ENCODE data around the gene SLC35F3. TPM values are rescaled to one million over a fixed set of nuclear protein-coding genes. Genes with fewer than 3 reads are reported as not detected.

Gene SLC35F3
- polyA plus RNA-seq, 1 donor from 2014 or later: 13.9 TPM

GRCh38 chr1:233998456-233998855 is 94.0 kb downstream of the SLC35F3 start:
- Histone ChIP-seq H3F3A (ENCODE audit: insufficient read depth, low read length, poor library complexity, severe bottlenecking) (peaks cover 17% of the 10 kb centered on the region), H3K79me2 (replicated peaks; ENCODE audit: insufficient read depth, low read length) (no peaks in the 10 kb centered on the region), H3K27ac (ENCODE audit: low read length) (peak overlapping the region; percentile 86), H3K9me3 (ENCODE audit: low read length) (no peaks in the 10 kb centered on the region), H3K36me3 (ENCODE audit: insufficient read depth, low read length) (no peaks in the 10 kb centered on the region), H3K27me3 (ENCODE audit: insufficient read depth, low read depth, low read length) (no peaks in the 10 kb centered on the region), H3K4me2 (ENCODE audit: low read length) (peak overlapping the region; percentile 42), H2AFZ (ENCODE audit: low read depth, low read length) (no peak overlapping the region), H4K20me1 (ENCODE audit: insufficient read depth) (no peaks in the 10 kb centered on the region), H3K4me3 (ENCODE audit: low read length) (peak overlapping the region; percentile 33), H3K9ac (ENCODE audit: low read length) (no peak overlapping the region), H3K9me2 (ENCODE audit: insufficient read depth, low read length) (no peaks in the 10 kb centered on the region)
- TF ChIP-seq MXI1 (conservative IDR thresholded peaks at IDR 0.05; ENCODE audit: poor library complexity, severe bottlenecking) (no peak), EP300 (conservative IDR thresholded peaks at IDR 0.05; ENCODE audit: poor library complexity, severe bottlenecking) (no peak), REST (IDR thresholded peaks at IDR 0.05; ENCODE audit: borderline replicate concordance) (no peak), POLR2AphosphoS5 (IDR thresholded peaks at IDR 0.05) (no peak), EZH2 (IDR thresholded peaks at IDR 0.05; ENCODE audit: borderline replicate concordance, insufficient read depth, low read length, poor library complexity, severe bottlenecking) (no peak), TAF1 (IDR thresholded peaks at IDR 0.05; ENCODE audit: low read depth) (no peak), RAD21 (conservative IDR thresholded peaks at IDR 0.05) (no peak), SMC3 (conservative IDR thresholded peaks at IDR 0.05; ENCODE audit: poor library complexity) (no peak), CTCF (IDR thresholded peaks at IDR 0.05; ENCODE audit: poor library complexity, severe bottlenecking) (no peak)

- Histone ChIP-seq H3K36me3 (ENCODE audit: insufficient read depth, low read length) (no peaks in the 10 kb centered on the region), H2AFZ (ENCODE audit: low read depth, low read length) (no peak overlapping the region), H3K4me3 (ENCODE audit: low read length) (peak overlapping the region; percentile 33), H3K9ac (ENCODE audit: low read length) (peak overlapping the region; percentile 55), H3K4me2 (ENCODE audit: low read length) (peak overlapping the region; percentile 42), H3K9me2 (ENCODE audit: insufficient read depth, low read length) (no peaks in the 10 kb centered on the region), H3K27ac (ENCODE audit: low read length) (peak overlapping the region; percentile 86), H4K20me1 (ENCODE audit: insufficient read depth) (no peaks in the 10 kb centered on the region), H3F3A (ENCODE audit: insufficient read depth, low read length, poor library complexity, severe bottlenecking) (peaks cover 17% of the 10 kb centered on the region), H3K79me2 (replicated peaks; ENCODE audit: insufficient read depth, low read length) (no peaks in the 10 kb centered on the region), H3K9me3 (ENCODE audit: low read length) (no peaks in the 10 kb centered on the region), H3K27me3 (ENCODE audit: insufficient read depth, low read depth, low read length) (no peaks in the 10 kb centered on the region)
- TF ChIP-seq RAD21 (conservative IDR thresholded peaks at IDR 0.05): no peak
- TF ChIP-seq CTCF (IDR thresholded peaks at IDR 0.05; ENCODE audit: poor library complexity, severe bottlenecking): no peak
- TF ChIP-seq TAF1 (IDR thresholded peaks at IDR 0.05; ENCODE audit: low read depth): no peak
- peak; percentile 89 for TF ChIP-seq EP300 (conservative IDR thresholded peaks at IDR 0.05; ENCODE audit: poor library complexity, severe bottlenecking)
- no peak for TF ChIP-seq MXI1 (conservative IDR thresholded peaks at IDR 0.05; ENCODE audit: poor library complexity, severe bottlenecking)
- no peak for TF ChIP-seq SMC3 (conservative IDR thresholded peaks at IDR 0.05; ENCODE audit: poor library complexity)
- peak; percentile 74 for TF ChIP-seq REST (IDR thresholded peaks at IDR 0.05; ENCODE audit: borderline replicate concordance)
- TF ChIP-seq POLR2AphosphoS5 (IDR thresholded peaks at IDR 0.05): peak; percentile 65
Observed at GRCh38 chr1:233998891-233999290, 94.4 kb downstream of the SLC35F3 start.
